Upper lobe of right lung (tissue), 1 donor: Measurements from ENCODE around the gene TTC7B. TPM values are rescaled to one million over a fixed set of nuclear protein-coding genes. Genes with fewer than 3 reads are reported as not detected.

Source experiments
- ATAC-seq: fragments of 200-7000 bp; cut with Tn5 transposase; one replicate; pipeline ENCODE4 v1.9.1; 2020; ENCODE audit warnings: mild to moderate bottlenecking, moderate library complexity
- DNase-seq: peaks from one replicate; pipeline ENCODE4 v3.0.0-alpha.2; 2020
- H3K27ac ChIP-seq: fragments of 200-600 bp; one replicate; pipeline ENCODE4 v1.8.0; 2022
- H3K27me3 ChIP-seq: fragments of 200-600 bp; one replicate; pipeline ENCODE4 v1.8.0; 2022; ENCODE audit warnings: mild to moderate bottlenecking
- H3K36me3 ChIP-seq: fragments of 200-600 bp; one replicate; pipeline ENCODE4 v1.8.0; 2022
- H3K4me1 ChIP-seq: fragments of 200-600 bp; one replicate; pipeline ENCODE4 v1.8.0; 2022
- H3K4me3 ChIP-seq: fragments of 200-600 bp; one replicate; pipeline ENCODE4 v1.8.0; 2022; ENCODE audit warnings: mild to moderate bottlenecking
- H3K9me3 ChIP-seq: fragments of 200-600 bp; one replicate; pipeline ENCODE4 v1.8.0; 2022
- intact Hi-C: fragments of 100-400 bp; cut with DNase I; formaldehyde crosslinking; loops from one replicate; pipeline ENCODE4 v1.11.0; 2022
- total RNA-seq: library from RNA; stranded (reverse); fragmentation: NEBNext Ultra II Directional; extraction: Animal tissue kit (Norgen Biotek cat#: 25700); gene quantifications from one replicate; pipeline ENCODE4 v1.2.1, GENCODE V29; 2021
- TF ChIP-seq, protein P1 (sequence below): fragments of 200-600 bp; IDR thresholded peaks from one replicate; pipeline ENCODE4 v1.8.0; 2022; ENCODE audit warnings: antibody characterized with exemption
- donor health status: DM: no; HTN: yes; CAD: no; lungs with severe emphysema.

Gene TTC7B
- total RNA-seq, 1 donor from 2014 or later = 41.5 TPM

DNA sequence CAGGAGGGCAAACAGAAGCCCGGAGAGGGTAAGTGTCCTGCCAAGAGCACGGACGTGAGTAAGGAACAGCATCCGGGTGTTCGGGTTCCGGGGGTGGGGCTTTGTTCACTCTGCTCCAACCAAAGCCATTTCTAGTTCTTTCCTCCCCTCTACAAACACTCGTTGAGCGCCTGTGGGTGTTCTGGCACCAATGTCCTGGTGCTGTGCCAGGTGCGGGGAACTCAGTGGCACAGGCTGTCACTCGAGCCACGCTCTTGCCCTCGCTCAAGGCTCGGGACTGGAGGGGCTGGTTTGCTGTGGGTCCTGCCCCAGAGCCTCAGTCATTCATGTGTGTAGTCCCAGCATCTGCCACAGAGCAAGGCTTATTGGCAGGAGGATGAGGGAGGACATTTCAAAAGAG, 261.9 kb downstream of the TTC7B start:
- intact Hi-C loops = no loop called here
- Histone ChIP-seq H3K9me3 (no peaks in the 10 kb centered on the region), H3K36me3 (no peaks in the 10 kb centered on the region), H3K27ac (no peak overlapping the region), H3K4me3 (no peak overlapping the region), H3K27me3 (no peaks in the 10 kb centered on the region), H3K4me1 (peaks cover 13% of the 10 kb centered on the region)
- ATAC-seq = peak; percentile 59
- DNase-seq = peak; percentile 77
- TF ChIP-seq, protein P1, sequence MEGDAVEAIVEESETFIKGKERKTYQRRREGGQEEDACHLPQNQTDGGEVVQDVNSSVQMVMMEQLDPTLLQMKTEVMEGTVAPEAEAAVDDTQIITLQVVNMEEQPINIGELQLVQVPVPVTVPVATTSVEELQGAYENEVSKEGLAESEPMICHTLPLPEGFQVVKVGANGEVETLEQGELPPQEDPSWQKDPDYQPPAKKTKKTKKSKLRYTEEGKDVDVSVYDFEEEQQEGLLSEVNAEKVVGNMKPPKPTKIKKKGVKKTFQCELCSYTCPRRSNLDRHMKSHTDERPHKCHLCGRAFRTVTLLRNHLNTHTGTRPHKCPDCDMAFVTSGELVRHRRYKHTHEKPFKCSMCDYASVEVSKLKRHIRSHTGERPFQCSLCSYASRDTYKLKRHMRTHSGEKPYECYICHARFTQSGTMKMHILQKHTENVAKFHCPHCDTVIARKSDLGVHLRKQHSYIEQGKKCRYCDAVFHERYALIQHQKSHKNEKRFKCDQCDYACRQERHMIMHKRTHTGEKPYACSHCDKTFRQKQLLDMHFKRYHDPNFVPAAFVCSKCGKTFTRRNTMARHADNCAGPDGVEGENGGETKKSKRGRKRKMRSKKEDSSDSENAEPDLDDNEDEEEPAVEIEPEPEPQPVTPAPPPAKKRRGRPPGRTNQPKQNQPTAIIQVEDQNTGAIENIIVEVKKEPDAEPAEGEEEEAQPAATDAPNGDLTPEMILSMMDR = no peak

DNA sequence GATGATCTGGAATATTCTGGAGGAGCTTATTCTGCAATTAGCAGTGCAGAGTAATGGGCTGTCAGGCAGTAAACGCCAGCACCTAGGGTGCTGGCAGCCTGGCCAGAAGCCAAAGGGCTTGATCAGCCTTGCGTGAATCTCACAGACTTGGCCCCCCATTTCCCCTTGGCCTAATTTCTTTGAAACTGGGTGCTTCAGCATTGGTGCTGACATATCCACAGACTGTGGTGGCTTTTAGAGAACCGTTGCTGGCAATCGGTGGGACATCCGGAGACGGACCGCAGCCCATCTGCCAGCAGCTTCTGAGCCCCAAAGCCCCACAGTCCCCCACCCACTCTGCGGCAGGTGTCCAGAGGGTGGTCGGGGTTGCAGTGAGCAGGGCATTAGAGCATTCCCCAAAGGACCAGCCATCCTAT, 262.3 kb downstream of the TTC7B start:
- Histone ChIP-seq H3K9me3 (no peaks in the 10 kb centered on the region), H3K27ac (no peak overlapping the region), H3K36me3 (no peaks in the 10 kb centered on the region), H3K4me3 (no peak overlapping the region), H3K4me1 (peaks cover 13% of the 10 kb centered on the region), H3K27me3 (no peaks in the 10 kb centered on the region)
- TF ChIP-seq, protein P1 = no peak
- DNase-seq = no peak
- no peak for ATAC-seq
- intact Hi-C loops = no loop called here

DNA sequence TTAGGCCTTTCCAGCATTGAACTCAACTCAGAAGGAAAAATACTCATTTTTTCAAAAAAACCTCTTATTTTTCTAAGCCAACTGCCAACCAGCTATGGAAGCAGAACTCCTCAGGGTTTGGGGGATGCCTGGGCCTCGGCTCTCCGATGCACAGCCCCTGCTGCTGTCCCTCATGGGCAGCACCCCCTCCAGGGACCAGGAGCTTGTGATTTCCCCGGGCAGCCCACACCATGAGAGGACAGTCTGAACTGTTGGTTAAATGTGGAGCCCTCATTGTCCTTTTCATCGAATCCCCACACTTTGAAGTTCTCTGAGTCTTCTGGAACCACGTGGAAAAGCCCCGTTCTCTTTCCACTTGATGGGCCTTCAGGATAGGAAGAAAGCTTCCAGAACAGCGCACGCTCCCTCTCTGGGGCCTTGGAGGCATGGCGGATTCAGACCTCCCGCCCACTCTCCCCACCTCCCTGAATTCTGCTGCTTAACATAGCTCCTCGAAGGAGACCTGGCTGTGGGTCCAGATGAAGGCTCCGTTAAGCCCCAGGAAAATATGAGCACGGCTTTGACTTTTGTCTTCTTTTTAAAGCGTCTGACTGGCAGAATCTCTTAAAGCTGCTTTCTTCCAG, 262.8 kb downstream of the TTC7B start:
- TF ChIP-seq, protein P1 = no peak
- Histone ChIP-seq H3K27me3 (no peaks in the 10 kb centered on the region), H3K27ac (no peak overlapping the region), H3K36me3 (no peaks in the 10 kb centered on the region), H3K4me1 (peaks cover 13% of the 10 kb centered on the region), H3K9me3 (no peaks in the 10 kb centered on the region), H3K4me3 (no peak overlapping the region)
- intact Hi-C loops = no loop called here
- ATAC-seq (no peak), DNase-seq (no peak)

DNA sequence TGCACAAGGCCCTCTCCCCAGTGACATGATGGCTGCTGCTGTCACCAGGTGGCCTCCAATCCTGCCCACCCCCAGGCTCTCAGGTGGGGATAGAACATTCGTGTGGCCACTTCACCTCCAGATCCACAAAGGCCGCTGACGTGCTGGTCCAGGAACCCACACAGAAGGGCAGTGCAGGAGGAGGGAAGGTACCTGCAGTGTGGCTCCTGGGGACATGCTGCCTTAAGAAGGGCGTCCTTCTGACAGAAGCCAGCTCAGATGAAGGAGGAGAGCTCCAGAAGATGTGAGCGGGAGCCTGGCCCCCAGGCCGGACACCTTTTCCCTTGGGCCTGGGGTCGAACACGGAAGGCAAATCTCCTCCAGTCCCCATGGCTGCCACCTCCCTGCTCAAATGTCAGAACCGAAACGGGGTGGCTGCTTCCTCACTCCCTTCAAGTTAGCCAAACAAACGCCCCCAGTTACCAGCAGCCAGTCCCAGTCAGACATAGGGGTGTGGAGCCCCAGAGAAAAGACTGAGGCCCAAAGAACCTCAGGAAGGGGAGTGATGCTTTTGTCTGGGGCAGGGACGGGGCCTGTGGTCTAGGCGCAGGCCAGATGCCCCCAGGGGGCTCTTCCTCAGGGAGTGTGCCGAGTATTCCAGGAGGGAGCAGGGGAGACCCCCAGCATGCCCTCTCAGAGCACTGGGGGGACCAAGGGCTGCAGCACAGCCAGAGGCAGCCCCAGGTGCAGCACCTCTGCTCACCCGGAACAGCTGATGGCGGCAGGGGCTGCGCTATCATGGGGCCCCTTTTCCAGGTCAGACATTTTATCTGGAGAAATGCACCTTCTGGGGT, 263.5 kb downstream of the TTC7B start:
- peaks cover 13% of the 10 kb centered on the region for H3K4me1 ChIP-seq
- DNase-seq (peak; percentile 51), ATAC-seq (no peak)
- TF ChIP-seq, protein P1 = no peak
- H3K27ac ChIP-seq = no peak overlapping the region
- no peaks in the 10 kb centered on the region for H3K9me3 ChIP-seq
- no peaks in the 10 kb centered on the region for H3K36me3 ChIP-seq
- H3K4me3 ChIP-seq = no peak overlapping the region
- no peaks in the 10 kb centered on the region for H3K27me3 ChIP-seq
- intact Hi-C loops = no loop called here

DNA sequence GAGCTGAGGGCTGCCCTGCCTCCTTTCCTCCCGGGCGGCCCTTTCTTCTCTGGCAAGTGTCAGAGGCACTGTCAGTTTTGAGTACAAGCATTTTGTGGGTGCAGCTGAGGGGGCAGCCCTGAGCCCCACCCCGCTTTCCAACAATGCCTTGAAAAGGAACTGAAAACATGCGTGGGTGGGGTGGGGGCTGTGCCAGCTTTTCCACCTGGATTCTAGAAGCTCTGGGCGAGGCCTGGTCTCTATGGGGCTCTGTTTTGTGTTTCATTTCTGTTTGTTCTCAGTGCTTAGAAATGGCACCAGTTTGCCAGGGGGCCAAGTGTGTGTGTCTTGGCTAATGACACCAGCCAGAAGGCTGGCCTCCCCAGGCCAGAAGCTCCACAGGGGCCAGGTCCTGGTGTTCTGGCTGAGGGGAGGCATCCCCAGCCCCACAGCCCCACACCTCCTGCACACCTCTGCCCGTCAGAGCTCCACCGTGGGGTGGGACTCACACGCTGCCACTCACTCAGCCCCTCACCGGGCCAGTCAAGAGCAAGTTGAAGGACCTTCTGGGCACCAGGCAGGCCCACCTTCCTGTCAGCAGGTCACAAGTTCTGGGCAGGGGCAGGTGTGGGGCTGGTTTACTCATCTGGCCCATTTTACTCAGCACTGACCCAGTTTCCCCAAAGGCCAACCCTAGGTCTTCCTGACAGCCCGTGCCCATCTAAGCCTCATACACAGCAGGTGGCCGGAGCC, 264.3 kb downstream of the TTC7B start:
- ATAC-seq (no peak), DNase-seq (peak; percentile 58)
- TF ChIP-seq, protein P1 = no peak

More for the DNA sequence above, 264.3 kb downstream of the TTC7B start:
- Histone ChIP-seq H3K27ac (no peak overlapping the region), H3K9me3 (no peaks in the 10 kb centered on the region), H3K4me1 (peaks cover 13% of the 10 kb centered on the region), H3K27me3 (no peaks in the 10 kb centered on the region), H3K36me3 (no peaks in the 10 kb centered on the region), H3K4me3 (no peak overlapping the region)
- intact Hi-C loops = no loop called here
